ENCODE results near the gene PRPF19. TPM values are rescaled to one million over a fixed set of nuclear protein-coding genes. Genes with fewer than 3 reads are reported as not detected.
A peak's percentile ranks its signal among the peaks of the same experiment; 100 is the strongest.

Gene PRPF19
- total and polyA plus RNA-seq, 2 of the 13 experiments (the other 11 are each of a cell fraction or from before 2014, with no cell fraction given), result 27.4 to 91.1 TPM

GRCh38 chr11:60913793-60914632 is 7.6 kb upstream of the PRPF19 start, which contains the start of gene TMEM109 (continued):
- TF ChIP-seq EP300 (IDR thresholded peaks at IDR 0.05; ENCODE audit: low read depth in 2 of 2, low read length in 2 of 2) (0 out of 4 replicates have a peak, but pooled peaks of 1 of the 2 experiments have one; percentile 5), EP300 (CRISPR knock-in tag; IDR thresholded peaks at IDR 0.05; ENCODE audit: borderline replicate concordance) (no peak), TGIF2 (CRISPR knock-in tag; IDR thresholded peaks at IDR 0.05) (no peak), MAFK (conservative IDR thresholded peaks at IDR 0.05 in 1 of 2, IDR thresholded peaks at IDR 0.05 in 1 of 2; ENCODE audit: low read length in 2 of 2) (no peak), SP5 (CRISPR knock-in tag; IDR thresholded peaks at IDR 0.05; ENCODE audit: borderline replicate concordance, low read depth) (no peak), ZBTB38 (CRISPR knock-in tag; IDR thresholded peaks at IDR 0.05) (peak; percentile 88), HDAC1 (CRISPR knock-in tag; IDR thresholded peaks at IDR 0.05) (no peak), ZNF180 (CRISPR knock-in tag; IDR thresholded peaks at IDR 0.05; ENCODE audit: borderline replicate concordance, low read depth) (no peak), PPARG (CRISPR knock-in tag; conservative IDR thresholded peaks at IDR 0.05) (no peak), HNRNPLL (IDR thresholded peaks at IDR 0.05; ENCODE audit: low read depth, low read length, poor library complexity, severe bottlenecking) (peak; percentile 38), GPBP1L1 (CRISPR knock-in tag; IDR thresholded peaks at IDR 0.05) (no peak), SIN3A (IDR thresholded peaks at IDR 0.05; ENCODE audit: borderline replicate concordance, low read depth, low read length) (0 out of 2 replicates have a peak, but pooled peaks have one; percentile 44), ZNF607 (CRISPR knock-in tag; IDR thresholded peaks at IDR 0.05; ENCODE audit: borderline replicate concordance) (no peak), CREB1 (IDR thresholded peaks at IDR 0.05) (no peak), CREB1 (CRISPR knock-in tag; IDR thresholded peaks at IDR 0.05) (peak; percentile 48), ZNF720 (CRISPR knock-in tag; IDR thresholded peaks at IDR 0.05) (no peak), ZNF577 (CRISPR knock-in tag; IDR thresholded peaks at IDR 0.05; ENCODE audit: borderline replicate concordance, low read depth) (no peak), ZMYM3 (CRISPR knock-in tag; IDR thresholded peaks at IDR 0.05) (0 out of 2 replicates have a peak, but pooled peaks have one; percentile 24)
- TF ChIP-seq, protein P1, sequence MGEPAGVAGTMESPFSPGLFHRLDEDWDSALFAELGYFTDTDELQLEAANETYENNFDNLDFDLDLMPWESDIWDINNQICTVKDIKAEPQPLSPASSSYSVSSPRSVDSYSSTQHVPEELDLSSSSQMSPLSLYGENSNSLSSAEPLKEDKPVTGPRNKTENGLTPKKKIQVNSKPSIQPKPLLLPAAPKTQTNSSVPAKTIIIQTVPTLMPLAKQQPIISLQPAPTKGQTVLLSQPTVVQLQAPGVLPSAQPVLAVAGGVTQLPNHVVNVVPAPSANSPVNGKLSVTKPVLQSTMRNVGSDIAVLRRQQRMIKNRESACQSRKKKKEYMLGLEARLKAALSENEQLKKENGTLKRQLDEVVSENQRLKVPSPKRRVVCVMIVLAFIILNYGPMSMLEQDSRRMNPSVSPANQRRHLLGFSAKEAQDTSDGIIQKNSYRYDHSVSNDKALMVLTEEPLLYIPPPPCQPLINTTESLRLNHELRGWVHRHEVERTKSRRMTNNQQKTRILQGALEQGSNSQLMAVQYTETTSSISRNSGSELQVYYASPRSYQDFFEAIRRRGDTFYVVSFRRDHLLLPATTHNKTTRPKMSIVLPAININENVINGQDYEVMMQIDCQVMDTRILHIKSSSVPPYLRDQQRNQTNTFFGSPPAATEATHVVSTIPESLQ (CRISPR knock-in tag; conservative IDR thresholded peaks at IDR 0.05), result no peak
- TF ChIP-seq, protein P2, sequence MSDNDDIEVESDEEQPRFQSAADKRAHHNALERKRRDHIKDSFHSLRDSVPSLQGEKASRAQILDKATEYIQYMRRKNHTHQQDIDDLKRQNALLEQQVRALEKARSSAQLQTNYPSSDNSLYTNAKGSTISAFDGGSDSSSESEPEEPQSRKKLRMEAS (IDR thresholded peaks at IDR 0.05), result peak; percentile 92
- TF ChIP-seq, protein P3, sequence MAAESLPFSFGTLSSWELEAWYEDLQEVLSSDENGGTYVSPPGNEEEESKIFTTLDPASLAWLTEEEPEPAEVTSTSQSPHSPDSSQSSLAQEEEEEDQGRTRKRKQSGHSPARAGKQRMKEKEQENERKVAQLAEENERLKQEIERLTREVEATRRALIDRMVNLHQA (CRISPR knock-in tag; IDR thresholded peaks at IDR 0.05), result no peak; the same call in 1 of the 2 replicates
- TF ChIP-seq, protein P4, sequence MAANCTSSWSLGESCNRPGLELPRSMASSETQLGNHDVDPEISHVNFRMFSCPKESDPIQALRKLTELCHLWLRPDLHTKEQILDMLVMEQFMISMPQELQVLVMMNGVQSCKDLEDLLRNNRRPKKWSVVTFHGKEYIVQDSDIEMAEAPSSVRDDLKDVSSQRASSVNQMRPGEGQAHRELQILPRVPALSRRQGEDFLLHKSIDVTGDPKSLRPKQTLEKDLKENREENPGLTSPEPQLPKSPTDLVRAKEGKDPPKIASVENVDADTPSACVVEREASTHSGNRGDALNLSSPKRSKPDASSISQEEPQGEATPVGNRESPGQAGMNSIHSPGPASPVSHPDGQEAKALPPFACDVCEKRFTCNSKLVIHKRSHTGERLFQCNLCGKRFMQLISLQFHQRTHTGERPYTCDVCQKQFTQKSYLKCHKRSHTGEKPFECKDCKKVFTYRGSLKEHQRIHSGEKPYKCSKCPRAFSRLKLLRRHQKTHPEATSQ (CRISPR knock-in tag; IDR thresholded peaks at IDR 0.05; ENCODE audit: borderline replicate concordance), result no peak
- TF ChIP-seq, protein P5, sequence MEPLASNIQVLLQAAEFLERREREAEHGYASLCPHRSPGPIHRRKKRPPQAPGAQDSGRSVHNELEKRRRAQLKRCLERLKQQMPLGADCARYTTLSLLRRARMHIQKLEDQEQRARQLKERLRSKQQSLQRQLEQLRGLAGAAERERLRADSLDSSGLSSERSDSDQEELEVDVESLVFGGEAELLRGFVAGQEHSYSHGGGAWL (CRISPR knock-in tag; IDR thresholded peaks at IDR 0.05), result 0 out of 2 replicates have a peak, but pooled peaks have one; percentile 22

Data from HepG2 (cell line).